Dedifferentiated amniotic fluid mesenchymal stem cell (primary cell): ENCODE data around the gene FITM2.
"Not testable (repeated sequence)": the region's sequence is repeated elsewhere in the genome, so short reads cannot be mapped to it uniquely, and the experiment has no call there.

Source experiments
- DNase-seq: peaks from one replicate; pipeline ENCODE4 v3.0.0-alpha.2; 2016; ENCODE audit errors: extremely low spot score

Gene FITM2, protein sequence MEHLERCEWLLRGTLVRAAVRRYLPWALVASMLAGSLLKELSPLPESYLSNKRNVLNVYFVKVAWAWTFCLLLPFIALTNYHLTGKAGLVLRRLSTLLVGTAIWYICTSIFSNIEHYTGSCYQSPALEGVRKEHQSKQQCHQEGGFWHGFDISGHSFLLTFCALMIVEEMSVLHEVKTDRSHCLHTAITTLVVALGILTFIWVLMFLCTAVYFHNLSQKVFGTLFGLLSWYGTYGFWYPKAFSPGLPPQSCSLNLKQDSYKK

GRCh38 chr20:44310664-44311639, at the start of gene FITM2:
FITM2 (minus strand) TSS chr20:44311202; CDS start chr20:44311148, 54 bp downstream.
- DNase-seq: peak; percentile 93

- no peak for DNase-seq
Measured at GRCh38 chr20:44360221-44360620, 49.2 kb upstream of the FITM2 start.

DNA sequence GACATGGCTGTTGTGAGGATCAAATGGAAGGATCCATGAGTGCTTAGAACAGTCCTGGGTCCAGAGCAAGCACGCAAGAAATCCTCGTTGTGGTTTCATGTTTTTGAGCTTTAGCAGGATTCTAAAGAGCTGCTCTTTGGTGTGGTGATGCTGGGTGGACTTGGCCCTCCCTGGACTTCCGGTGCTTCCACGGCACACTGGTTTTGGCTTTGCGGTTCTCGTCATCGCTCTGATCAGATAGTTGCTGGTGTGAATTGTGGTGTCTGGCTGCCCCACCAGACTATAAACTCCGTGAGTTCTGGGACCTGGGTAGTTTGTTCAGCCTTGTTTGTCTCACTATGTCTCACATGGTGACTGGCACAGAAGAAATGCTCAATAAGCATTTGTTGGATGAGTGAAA, 47.8 kb upstream of the FITM2 start:
- no peak for DNase-seq

- no peak for DNase-seq
Measured at GRCh38 chr20:44357555-44358125, 46.6 kb upstream of the FITM2 start.

- no peak for DNase-seq
Measured at GRCh38 chr20:44357020-44357419, 46.0 kb upstream of the FITM2 start.

DNA sequence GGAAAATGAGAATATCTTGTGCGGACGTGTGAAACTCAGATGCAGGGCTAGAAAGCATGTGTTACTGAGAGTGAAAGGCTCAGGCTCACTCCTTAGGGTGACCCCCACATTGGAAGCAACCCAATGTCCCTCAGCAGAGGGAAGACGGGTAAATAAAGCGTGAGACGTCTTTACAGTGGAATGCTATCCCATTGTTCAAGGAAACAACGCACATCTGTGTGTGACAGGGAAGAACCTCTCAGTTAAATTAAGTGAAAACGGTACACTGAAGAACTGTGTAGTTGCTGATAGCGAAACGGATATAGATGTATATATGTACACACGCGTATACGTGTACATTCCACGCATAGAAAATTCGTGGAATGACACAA, 45.3 kb upstream of the FITM2 start:
- no peak for DNase-seq

- no peak for DNase-seq
Measured at GRCh38 chr20:44355498-44356352, 44.7 kb upstream of the FITM2 start, which contains the start of gene HNF4A. HNF4A (plus strand) TSS chr20:44355699; CDS start chr20:44355805, 106 bp downstream.

GRCh38 chr20:44354979-44355497, 44.0 kb upstream of the FITM2 start:
- DNase-seq: no peak

DNA sequence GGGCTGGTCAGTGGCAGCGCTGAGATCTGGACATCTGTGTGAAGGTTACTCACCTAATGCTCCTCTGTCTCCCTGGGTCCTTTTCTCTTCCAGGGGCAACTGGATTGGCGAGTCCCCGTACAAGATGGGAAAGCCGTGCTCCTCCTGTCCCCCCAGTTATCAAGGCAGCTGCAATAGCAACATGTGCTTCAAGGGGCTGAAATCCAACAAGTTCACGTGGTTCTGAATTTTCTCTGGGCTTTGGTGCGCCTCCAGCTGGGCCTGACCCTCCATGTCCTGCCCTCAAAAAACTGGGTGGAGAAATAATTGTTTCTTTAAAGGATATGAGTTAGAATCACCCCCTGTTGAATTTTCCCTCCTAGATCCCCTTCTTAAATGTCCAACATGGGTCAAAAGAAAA, 39.6 kb upstream of the FITM2 start:
- no peak for DNase-seq

DNA sequence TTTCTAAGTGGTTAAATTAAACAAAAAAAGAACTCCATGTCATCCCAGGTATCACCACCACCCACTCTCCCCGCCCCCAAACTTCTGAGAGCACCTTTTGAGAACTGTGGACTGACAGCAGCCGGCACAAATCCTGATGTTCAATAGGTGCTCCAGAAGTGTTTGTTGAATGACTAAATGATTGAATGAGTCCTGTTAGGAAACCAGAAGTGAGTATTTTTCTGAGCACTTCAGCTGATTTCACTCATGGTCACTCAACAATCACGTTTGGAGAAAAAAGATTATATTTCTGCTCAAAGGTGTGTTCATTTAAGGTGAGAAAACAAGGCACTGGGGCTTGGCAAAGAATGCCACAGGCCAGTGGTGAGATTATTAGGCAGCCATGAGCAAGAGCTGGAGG, 38.3 kb upstream of the FITM2 start:
- DNase-seq: no peak

DNA sequence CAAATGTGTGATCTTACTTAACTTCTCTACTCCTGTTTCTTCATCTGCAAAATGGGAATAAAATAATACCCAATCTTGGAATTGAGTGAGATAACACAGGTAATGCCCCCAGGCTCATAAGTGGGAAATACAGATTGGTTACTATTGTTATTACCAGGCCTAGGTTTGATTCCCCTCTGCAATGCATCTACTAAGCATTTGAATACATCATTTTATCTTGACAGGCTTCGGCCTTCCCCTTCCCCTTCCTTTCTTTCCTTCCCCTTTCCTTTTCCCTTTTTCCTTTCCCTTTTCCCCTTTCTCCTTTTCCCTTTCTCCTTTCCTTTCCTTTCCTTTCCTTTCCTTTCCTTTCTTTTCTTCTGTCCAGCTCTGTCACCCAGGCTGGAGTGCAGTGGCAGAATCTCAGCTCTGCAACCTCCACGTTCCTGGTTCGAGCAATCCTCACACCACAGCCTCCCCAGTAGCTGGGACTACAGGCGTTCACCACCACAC, 37.2 kb upstream of the FITM2 start:
- DNase-seq: no peak

DNA sequence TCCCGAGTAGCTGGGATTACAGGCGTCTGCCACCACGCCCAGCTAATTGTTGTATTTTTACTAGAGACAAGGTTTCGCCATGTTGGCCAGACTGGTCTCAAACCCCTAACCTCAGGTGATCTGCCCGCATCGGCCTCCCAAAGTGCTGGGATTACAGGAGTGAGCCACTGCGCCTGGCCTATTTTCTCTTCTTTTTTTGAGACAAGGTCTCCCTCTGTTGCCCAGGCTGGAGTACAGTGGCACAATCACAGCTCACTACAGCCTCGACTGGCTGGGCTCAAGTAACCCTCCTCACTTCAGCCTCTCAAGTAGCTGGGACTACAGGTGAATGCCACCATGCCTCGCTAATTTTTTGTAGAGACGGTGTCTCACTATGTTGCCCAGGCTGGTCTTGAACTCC, 34.9 kb upstream of the FITM2 start:
- not testable (repeated sequence) for DNase-seq

DNA sequence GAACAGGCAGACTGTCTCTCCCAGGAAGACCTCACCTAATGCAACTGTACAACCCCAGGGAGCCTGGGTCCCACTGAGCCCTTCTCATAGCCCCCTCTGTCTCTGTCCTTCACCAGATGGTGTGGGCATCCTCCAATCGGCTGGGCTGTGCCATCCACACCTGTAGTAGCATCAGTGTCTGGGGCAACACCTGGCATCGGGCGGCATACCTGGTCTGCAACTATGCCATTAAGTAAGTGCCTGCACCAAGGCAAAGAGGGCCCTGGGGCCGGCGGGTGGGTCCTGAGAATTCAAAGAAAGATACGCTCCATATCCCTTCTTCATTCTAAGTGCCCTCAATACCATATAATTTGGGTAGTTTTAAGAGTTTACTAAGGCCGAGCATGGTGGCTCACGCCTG, 34.1 kb upstream of the FITM2 start:
- DNase-seq: no peak

GRCh38 chr20:44344723-44345122, 33.7 kb upstream of the FITM2 start:
- DNase-seq: no peak

- no peak for DNase-seq
Measured at GRCh38 chr20:44343162-44343675, 32.2 kb upstream of the FITM2 start.

- DNase-seq: no peak
Measured at GRCh38 chr20:44342248-44342647, 31.2 kb upstream of the FITM2 start.

DNA sequence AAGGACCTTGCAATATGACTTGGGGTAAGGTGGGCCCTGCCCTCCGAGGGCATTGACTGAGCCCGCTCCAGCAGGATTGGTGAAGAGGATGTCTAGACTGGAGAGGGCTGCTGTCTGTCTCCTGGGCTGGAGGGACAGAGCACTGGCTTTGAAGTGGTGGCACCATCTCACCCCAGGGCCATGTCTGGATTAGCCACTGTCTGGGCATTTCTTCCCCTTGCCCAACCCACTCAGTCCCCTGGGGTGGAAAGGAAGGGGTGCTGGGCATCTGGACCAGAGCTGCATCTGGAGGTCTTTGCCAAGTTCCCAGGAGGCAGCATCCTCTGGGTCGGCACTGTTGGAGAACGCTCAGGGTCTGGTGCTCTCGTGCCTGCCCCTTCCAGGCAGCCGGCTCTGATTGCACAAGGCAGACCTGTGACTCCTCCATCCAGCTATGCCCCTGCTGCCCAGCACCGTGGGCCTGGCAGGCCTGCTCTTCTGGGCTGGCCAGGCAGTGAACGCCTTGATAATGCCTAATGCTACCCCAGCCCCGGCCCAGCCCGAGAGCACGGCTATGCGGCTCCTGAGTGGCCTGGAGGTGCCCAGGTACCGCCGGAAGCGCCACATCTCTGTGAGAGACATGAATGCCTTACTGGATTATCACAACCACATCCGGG, 25.9 kb upstream of the FITM2 start, which contains the start of gene R3HDML:
Gene R3HDML, plus strand, starts transcription at position 319 of the 656 bp plus-strand sequence. Its CDS starts 115 bp downstream, at position 434.
- no peak for DNase-seq

DNA sequence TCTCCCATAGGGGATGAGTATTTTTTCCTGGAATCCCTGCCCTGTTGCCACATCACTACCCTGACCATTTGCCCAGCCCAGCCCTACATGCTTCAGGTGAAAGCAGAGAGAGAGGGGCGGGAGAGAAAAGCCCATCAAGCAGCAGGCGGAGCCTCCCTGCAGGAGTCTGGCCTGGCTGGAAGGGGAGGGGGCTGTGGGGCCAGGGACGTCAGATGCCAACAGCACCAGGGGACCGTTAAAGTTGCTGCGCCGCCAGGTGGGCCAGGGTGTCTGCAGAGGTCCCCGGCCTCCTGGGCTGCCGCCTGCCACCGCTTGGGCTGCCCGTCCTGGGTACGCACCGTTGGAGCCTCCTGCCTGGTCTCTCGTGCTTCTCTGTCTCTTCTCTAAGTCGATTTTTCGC, 25.1 kb upstream of the FITM2 start:
- DNase-seq: no peak

DNA sequence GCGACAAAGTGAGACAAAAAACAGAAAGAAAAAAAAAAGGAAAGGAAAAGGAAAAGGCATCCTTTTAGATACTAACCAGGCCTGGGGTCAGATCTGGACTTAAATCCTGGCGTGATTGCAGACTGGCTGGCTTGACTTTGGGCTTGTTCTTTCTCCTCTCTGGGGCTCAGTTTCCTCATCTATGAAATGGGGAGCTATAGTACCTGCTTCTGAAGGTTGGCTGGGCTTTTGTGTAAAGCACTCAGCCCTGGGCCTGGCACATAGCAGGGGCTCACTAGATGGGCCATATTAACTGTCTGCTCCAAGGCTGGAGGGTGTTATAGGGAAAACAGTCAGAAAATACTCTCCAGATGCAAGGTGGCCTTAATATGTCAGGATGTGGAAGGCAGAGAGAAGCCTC, 24.7 kb upstream of the FITM2 start:
- no peak for DNase-seq

DNA sequence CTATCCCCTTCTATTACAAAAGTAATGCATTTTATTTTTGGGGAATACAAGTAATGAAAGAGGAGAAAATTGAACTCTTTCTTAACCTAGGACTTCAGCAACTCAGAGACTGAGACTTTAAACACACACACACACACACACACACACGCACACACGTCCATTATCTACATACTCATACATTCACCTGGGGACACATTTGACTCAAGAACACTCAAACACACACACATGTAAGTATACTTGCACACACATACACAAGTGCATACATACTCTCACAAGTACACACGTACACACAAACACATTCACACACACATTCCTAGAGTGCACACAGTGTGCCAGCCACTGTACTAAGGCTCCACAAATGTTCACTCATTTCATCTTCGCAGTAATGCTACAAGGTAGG, 23.7 kb upstream of the FITM2 start:
- DNase-seq: no peak
